Liver (tissue), 3 donors: ENCODE measurements around the gene CYB561A3.

Experiments used
- CTCF ChIP-seq: fragments of 150-350 bp; IDR thresholded peaks from 2 replicates; pipeline ENCODE4 v1.5.1; 2017; ENCODE audit warnings: improper control_type of control experiment, low read depth, low read length; ENCODE audit not compliant: missing input control
- EGR1 ChIP-seq, 2 donors: IDR thresholded peaks; 2 replicates each; pipeline ENCODE4 v1.6.1; 2016 to 2018; ENCODE audit warnings: antibody characterized with exemption in 2 of 2, low read depth in 2 of 2
- FOXA1 ChIP-seq: IDR thresholded peaks from 2 replicates; pipeline ENCODE4 v1.6.1; 2016; ENCODE audit warnings: antibody characterized with exemption
- GABPA ChIP-seq, 2 donors: IDR thresholded peaks in 1 of 2; conservative IDR thresholded peaks in 1 of 2; 2 replicates each; pipeline ENCODE4 v1.6.1; 2016; ENCODE audit warnings: antibody characterized with exemption in 2 of 2, mild to moderate bottlenecking in 1 of 2, moderate library complexity in 1 of 2
- HNF4A ChIP-seq, 2 donors: conservative IDR thresholded peaks; 2 replicates each; pipeline ENCODE4 v1.6.1; 2016; ENCODE audit warnings: antibody characterized with exemption in 2 of 2, mild to moderate bottlenecking in 2 of 2
- JUND ChIP-seq, 2 donors: IDR thresholded peaks; 2 replicates each; pipeline ENCODE4 v1.6.1; 2016; ENCODE audit warnings: antibody characterized with exemption in 2 of 2
- MAX ChIP-seq: IDR thresholded peaks from 2 replicates; pipeline ENCODE4 v1.6.1; 2016; ENCODE audit warnings: antibody characterized with exemption
- RAD21 ChIP-seq, 2 donors: IDR thresholded peaks; 2 replicates each; pipeline ENCODE4 v1.6.1; 2016; ENCODE audit warnings: antibody characterized with exemption in 2 of 2, mild to moderate bottlenecking in 2 of 2
- REST ChIP-seq: IDR thresholded peaks from 2 replicates; pipeline ENCODE4 v1.6.1; 2016; ENCODE audit warnings: antibody characterized with exemption, mild to moderate bottlenecking
- RXRA ChIP-seq, 2 donors: IDR thresholded peaks; 2 replicates each; pipeline ENCODE4 v1.6.1; 2017 to 2018; ENCODE audit warnings: antibody characterized with exemption in 2 of 2, mild to moderate bottlenecking in 1 of 2
- TAF1 ChIP-seq: conservative IDR thresholded peaks from 2 replicates; pipeline ENCODE4 v1.6.1; 2016; ENCODE audit warnings: antibody characterized with exemption, mild to moderate bottlenecking
- YY1 ChIP-seq: IDR thresholded peaks from 2 replicates; pipeline ENCODE4 v1.6.1; 2016; ENCODE audit warnings: antibody characterized with exemption, mild to moderate bottlenecking
- TF ChIP-seq, protein P1 (sequence below): IDR thresholded peaks from 2 replicates; pipeline ENCODE4 v1.6.1; 2016; ENCODE audit warnings: antibody characterized with exemption
- TF ChIP-seq, protein P2 (sequence below): IDR thresholded peaks from 2 replicates; pipeline ENCODE4 v1.6.1; 2016; ENCODE audit warnings: antibody characterized with exemption
- donor health status: healthy.
- donor health status: healthy.

- TF ChIP-seq EGR1 (IDR thresholded peaks at IDR 0.05; ENCODE audit: low read depth in 2 of 2): no peak
- no peak for TF ChIP-seq HNF4A (conservative IDR thresholded peaks at IDR 0.05)
- no peak for TF ChIP-seq CTCF
- TF ChIP-seq YY1: no peak
- no peak for TF ChIP-seq MAX
- TF ChIP-seq, protein P1, sequence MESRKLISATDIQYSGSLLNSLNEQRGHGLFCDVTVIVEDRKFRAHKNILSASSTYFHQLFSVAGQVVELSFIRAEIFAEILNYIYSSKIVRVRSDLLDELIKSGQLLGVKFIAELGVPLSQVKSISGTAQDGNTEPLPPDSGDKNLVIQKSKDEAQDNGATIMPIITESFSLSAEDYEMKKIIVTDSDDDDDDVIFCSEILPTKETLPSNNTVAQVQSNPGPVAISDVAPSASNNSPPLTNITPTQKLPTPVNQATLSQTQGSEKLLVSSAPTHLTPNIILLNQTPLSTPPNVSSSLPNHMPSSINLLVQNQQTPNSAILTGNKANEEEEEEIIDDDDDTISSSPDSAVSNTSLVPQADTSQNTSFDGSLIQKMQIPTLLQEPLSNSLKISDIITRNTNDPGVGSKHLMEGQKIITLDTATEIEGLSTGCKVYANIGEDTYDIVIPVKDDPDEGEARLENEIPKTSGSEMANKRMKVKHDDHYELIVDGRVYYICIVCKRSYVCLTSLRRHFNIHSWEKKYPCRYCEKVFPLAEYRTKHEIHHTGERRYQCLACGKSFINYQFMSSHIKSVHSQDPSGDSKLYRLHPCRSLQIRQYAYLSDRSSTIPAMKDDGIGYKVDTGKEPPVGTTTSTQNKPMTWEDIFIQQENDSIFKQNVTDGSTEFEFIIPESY: no peak
- no peak for TF ChIP-seq RAD21 (IDR thresholded peaks at IDR 0.05)
- no peak for TF ChIP-seq REST
- TF ChIP-seq JUND (IDR thresholded peaks at IDR 0.05): no peak
- TF ChIP-seq TAF1: no peak
- no peak for TF ChIP-seq FOXA1
- TF ChIP-seq GABPA (IDR thresholded peaks at IDR 0.05 in 1 of 2, conservative IDR thresholded peaks at IDR 0.05 in 1 of 2): no peak
- TF ChIP-seq, protein P2, sequence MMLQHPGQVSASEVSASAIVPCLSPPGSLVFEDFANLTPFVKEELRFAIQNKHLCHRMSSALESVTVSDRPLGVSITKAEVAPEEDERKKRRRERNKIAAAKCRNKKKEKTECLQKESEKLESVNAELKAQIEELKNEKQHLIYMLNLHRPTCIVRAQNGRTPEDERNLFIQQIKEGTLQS: no peak
- TF ChIP-seq RXRA (IDR thresholded peaks at IDR 0.05): no peak
Measured at GRCh38 chr11:61406991-61407728, 45.5 kb upstream of the CYB561A3 start.
